ENCODE results near the gene UGT1A8. TPM values are rescaled to one million over a fixed set of nuclear protein-coding genes. Genes with fewer than 3 reads are reported as not detected.

UGT1A8 gene
- total RNA-seq, 1 donor = not detected

GRCh38 chr2:233689031-233689430, 71.6 kb downstream of the UGT1A8 start:
- H3K4me2 ChIP-seq (ENCODE audit: insufficient read depth, low read length) = no peak overlapping the region
- H3K4me3 ChIP-seq (ENCODE audit: insufficient read depth, low read length) = no peak overlapping the region
- H3K36me3 ChIP-seq (ENCODE audit: insufficient read depth, low read length) = no peaks in the 10 kb centered on the region
- H4K20me1 ChIP-seq (ENCODE audit: insufficient read depth, low read length) = no peaks in the 10 kb centered on the region
- H3K79me2 ChIP-seq (ENCODE audit: insufficient read depth, low read length) = no peaks in the 10 kb centered on the region
- no peaks in the 10 kb centered on the region for H3K9me3 ChIP-seq (ENCODE audit: low read depth, low read length)
- H3K27me3 ChIP-seq (ENCODE audit: insufficient read depth, low read length) = peaks cover 8% of the 10 kb centered on the region
- H3K4me1 ChIP-seq (ENCODE audit: insufficient read depth, low read length) = peaks cover 6% of the 10 kb centered on the region
- no peak for TF ChIP-seq CTCF (IDR thresholded peaks at IDR 0.05; ENCODE audit: extremely low read depth, low read depth, low read length)
- H2AFZ ChIP-seq (ENCODE audit: low read length) = no peak overlapping the region
- H3K27ac ChIP-seq (ENCODE audit: low read depth, low read length) = no peak overlapping the region
- no peak for DNase-seq (ENCODE audit: insufficient read length, low spot score, missing footprints)

- H3K4me1 ChIP-seq (ENCODE audit: insufficient read depth, low read length) = peaks cover 6% of the 10 kb centered on the region
- H3K27ac ChIP-seq (ENCODE audit: low read depth, low read length) = no peak overlapping the region
- peaks cover 8% of the 10 kb centered on the region for H3K27me3 ChIP-seq (ENCODE audit: insufficient read depth, low read length)
- no peaks in the 10 kb centered on the region for H4K20me1 ChIP-seq (ENCODE audit: insufficient read depth, low read length)
- no peaks in the 10 kb centered on the region for H3K36me3 ChIP-seq (ENCODE audit: insufficient read depth, low read length)
- no peak for TF ChIP-seq CTCF (IDR thresholded peaks at IDR 0.05; ENCODE audit: extremely low read depth, low read depth, low read length)
- no peak overlapping the region for H3K4me3 ChIP-seq (ENCODE audit: insufficient read depth, low read length)
- H2AFZ ChIP-seq (ENCODE audit: low read length) = no peak overlapping the region
- H3K9me3 ChIP-seq (ENCODE audit: low read depth, low read length) = no peaks in the 10 kb centered on the region
- no peaks in the 10 kb centered on the region for H3K79me2 ChIP-seq (ENCODE audit: insufficient read depth, low read length)
- no peak for DNase-seq (ENCODE audit: insufficient read length, low spot score, missing footprints)
- H3K4me2 ChIP-seq (ENCODE audit: insufficient read depth, low read length) = no peak overlapping the region
Measured at GRCh38 chr2:233689501-233689900, 72.1 kb downstream of the UGT1A8 start.

- Histone ChIP-seq H3K36me3 (ENCODE audit: insufficient read depth, low read length) (no peaks in the 10 kb centered on the region), H3K9me3 (ENCODE audit: low read depth, low read length) (no peaks in the 10 kb centered on the region), H3K27me3 (ENCODE audit: insufficient read depth, low read length) (peaks cover 8% of the 10 kb centered on the region), H4K20me1 (ENCODE audit: insufficient read depth, low read length) (no peaks in the 10 kb centered on the region), H3K4me3 (ENCODE audit: insufficient read depth, low read length) (no peak overlapping the region), H2AFZ (ENCODE audit: low read length) (no peak overlapping the region), H3K79me2 (ENCODE audit: insufficient read depth, low read length) (no peaks in the 10 kb centered on the region), H3K27ac (ENCODE audit: low read depth, low read length) (no peak overlapping the region), H3K4me2 (ENCODE audit: insufficient read depth, low read length) (no peak overlapping the region), H3K4me1 (ENCODE audit: insufficient read depth, low read length) (peaks cover 6% of the 10 kb centered on the region)
- TF ChIP-seq CTCF (IDR thresholded peaks at IDR 0.05; ENCODE audit: extremely low read depth, low read depth, low read length) = no peak
- no peak for DNase-seq (ENCODE audit: insufficient read length, low spot score, missing footprints)
Measured at GRCh38 chr2:233690444-233690843, 73.0 kb downstream of the UGT1A8 start.

GRCh38 chr2:233691443-233692433, 74.3 kb downstream of the UGT1A8 start:
- DNase-seq (ENCODE audit: insufficient read length, low spot score, missing footprints) = no peak
- no peak for TF ChIP-seq CTCF (IDR thresholded peaks at IDR 0.05; ENCODE audit: extremely low read depth, low read depth, low read length)
- H4K20me1 ChIP-seq (ENCODE audit: insufficient read depth, low read length) = no peaks in the 10 kb centered on the region
- no peak overlapping the region for H3K4me3 ChIP-seq (ENCODE audit: insufficient read depth, low read length)
- H3K27me3 ChIP-seq (ENCODE audit: insufficient read depth, low read length) = peaks cover 8% of the 10 kb centered on the region
- no peaks in the 10 kb centered on the region for H3K79me2 ChIP-seq (ENCODE audit: insufficient read depth, low read length)
- no peak overlapping the region for H2AFZ ChIP-seq (ENCODE audit: low read length)
- no peak overlapping the region for H3K4me2 ChIP-seq (ENCODE audit: insufficient read depth, low read length)
- H3K4me1 ChIP-seq (ENCODE audit: insufficient read depth, low read length) = peaks cover 6% of the 10 kb centered on the region
- no peaks in the 10 kb centered on the region for H3K36me3 ChIP-seq (ENCODE audit: insufficient read depth, low read length)
- no peaks in the 10 kb centered on the region for H3K9me3 ChIP-seq (ENCODE audit: low read depth, low read length)
- no peak overlapping the region for H3K27ac ChIP-seq (ENCODE audit: low read depth, low read length)
